Measurements from ENCODE around the gene GNA14. TPM values are rescaled to one million over a fixed set of nuclear protein-coding genes. Genes with fewer than 3 reads are reported as not detected.

The GNA14 gene
- total RNA-seq, 2 experiments from 2014 or later, result not detected

DNA sequence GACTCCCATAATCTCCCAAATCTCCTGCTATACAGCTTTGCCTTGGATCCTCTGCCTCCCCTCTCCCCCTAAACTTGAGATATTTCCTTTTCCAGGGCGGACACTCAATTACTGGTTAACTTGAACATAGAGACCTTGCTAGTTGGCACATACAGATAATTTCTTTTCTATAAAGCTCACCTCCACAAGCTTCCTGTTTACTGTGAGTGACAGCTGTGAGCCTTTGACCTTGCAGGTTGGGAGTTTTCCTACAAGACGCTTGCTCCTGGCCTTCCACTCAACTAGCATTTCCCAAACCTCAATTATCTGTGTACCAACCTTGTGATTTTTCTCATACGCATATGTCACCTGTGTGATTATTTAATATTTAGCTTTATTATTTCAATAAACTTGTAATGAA, 114.5 kb downstream of the GNA14 start:
- no peak for TF ChIP-seq EZH2phosphoT487 (IDR thresholded peaks at IDR 0.05; ENCODE audit: borderline replicate concordance, low read depth, low read length)
- TF ChIP-seq, protein P1, sequence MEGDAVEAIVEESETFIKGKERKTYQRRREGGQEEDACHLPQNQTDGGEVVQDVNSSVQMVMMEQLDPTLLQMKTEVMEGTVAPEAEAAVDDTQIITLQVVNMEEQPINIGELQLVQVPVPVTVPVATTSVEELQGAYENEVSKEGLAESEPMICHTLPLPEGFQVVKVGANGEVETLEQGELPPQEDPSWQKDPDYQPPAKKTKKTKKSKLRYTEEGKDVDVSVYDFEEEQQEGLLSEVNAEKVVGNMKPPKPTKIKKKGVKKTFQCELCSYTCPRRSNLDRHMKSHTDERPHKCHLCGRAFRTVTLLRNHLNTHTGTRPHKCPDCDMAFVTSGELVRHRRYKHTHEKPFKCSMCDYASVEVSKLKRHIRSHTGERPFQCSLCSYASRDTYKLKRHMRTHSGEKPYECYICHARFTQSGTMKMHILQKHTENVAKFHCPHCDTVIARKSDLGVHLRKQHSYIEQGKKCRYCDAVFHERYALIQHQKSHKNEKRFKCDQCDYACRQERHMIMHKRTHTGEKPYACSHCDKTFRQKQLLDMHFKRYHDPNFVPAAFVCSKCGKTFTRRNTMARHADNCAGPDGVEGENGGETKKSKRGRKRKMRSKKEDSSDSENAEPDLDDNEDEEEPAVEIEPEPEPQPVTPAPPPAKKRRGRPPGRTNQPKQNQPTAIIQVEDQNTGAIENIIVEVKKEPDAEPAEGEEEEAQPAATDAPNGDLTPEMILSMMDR (conservative IDR thresholded peaks at IDR 0.05; ENCODE audit: low read length), result no peak
- Histone ChIP-seq H3K36me3 (ENCODE audit: insufficient read depth, low read length) (no peaks in the 10 kb centered on the region), H2AFZ (ENCODE audit: low read length) (no peak overlapping the region), H3K79me2 (ENCODE audit: insufficient read depth, low read depth, low read length) (no peaks in the 10 kb centered on the region), H3K4me1 (ENCODE audit: insufficient read depth, low read length, poor library complexity, severe bottlenecking) (no peaks in the 10 kb centered on the region), H3K9me3 (ENCODE audit: low read length) (no peaks in the 10 kb centered on the region), H3K9me2 (ENCODE audit: insufficient read depth, low read length) (no peaks in the 10 kb centered on the region), H3K4me3 (ENCODE audit: low read depth, low read length, poor library complexity, severe bottlenecking) (no peak overlapping the region), H3K4me2 (ENCODE audit: low read length) (no peak overlapping the region), H4K20me1 (ENCODE audit: insufficient read depth, low read length) (no peaks in the 10 kb centered on the region), H3K27ac (ENCODE audit: low read depth, low read length, poor library complexity, severe bottlenecking) (no peak overlapping the region)
- intact Hi-C loops (cut with micrococcal nuclease; ENCODE audit: unreplicated experiment), result no loop called here
- no TSS peak for BruUV-seq (replicated peaks)
- ChIA-PET CTCF (ENCODE audit: unreplicated experiment) (no interaction called here), POLR2A (no interaction called here)
- no peak for DNase-seq (ENCODE audit: low spot score)

GRCh38 chr9:77532607-77533006, 115.5 kb downstream of the GNA14 start:
- no peak for DNase-seq (ENCODE audit: low spot score)
- CTCF ChIA-PET (ENCODE audit: unreplicated experiment), result no interaction called here
- H3K4me1 ChIP-seq (ENCODE audit: insufficient read depth, low read length, poor library complexity, severe bottlenecking), result no peaks in the 10 kb centered on the region
- H3K79me2 ChIP-seq (ENCODE audit: insufficient read depth, low read depth, low read length), result no peaks in the 10 kb centered on the region
- H3K9me2 ChIP-seq (ENCODE audit: insufficient read depth, low read length), result no peaks in the 10 kb centered on the region
- H3K27ac ChIP-seq (ENCODE audit: low read depth, low read length, poor library complexity, severe bottlenecking), result no peak overlapping the region
- no peaks in the 10 kb centered on the region for H3K9me3 ChIP-seq (ENCODE audit: low read length)
- no peak overlapping the region for H2AFZ ChIP-seq (ENCODE audit: low read length)
- POLR2A ChIA-PET, result no interaction called here
- intact Hi-C loops (cut with micrococcal nuclease; ENCODE audit: unreplicated experiment), result no loop called here
- no TSS peak for BruUV-seq (replicated peaks)
- H3K36me3 ChIP-seq (ENCODE audit: insufficient read depth, low read length), result no peaks in the 10 kb centered on the region
- no peak overlapping the region for H3K4me2 ChIP-seq (ENCODE audit: low read length)
- no peak for TF ChIP-seq EZH2phosphoT487 (IDR thresholded peaks at IDR 0.05; ENCODE audit: borderline replicate concordance, low read depth, low read length)
- TF ChIP-seq, protein P1 (conservative IDR thresholded peaks at IDR 0.05; ENCODE audit: low read length), result no peak
- no peak overlapping the region for H3K4me3 ChIP-seq (ENCODE audit: low read depth, low read length, poor library complexity, severe bottlenecking)
- H4K20me1 ChIP-seq (ENCODE audit: insufficient read depth, low read length), result no peaks in the 10 kb centered on the region

DNA sequence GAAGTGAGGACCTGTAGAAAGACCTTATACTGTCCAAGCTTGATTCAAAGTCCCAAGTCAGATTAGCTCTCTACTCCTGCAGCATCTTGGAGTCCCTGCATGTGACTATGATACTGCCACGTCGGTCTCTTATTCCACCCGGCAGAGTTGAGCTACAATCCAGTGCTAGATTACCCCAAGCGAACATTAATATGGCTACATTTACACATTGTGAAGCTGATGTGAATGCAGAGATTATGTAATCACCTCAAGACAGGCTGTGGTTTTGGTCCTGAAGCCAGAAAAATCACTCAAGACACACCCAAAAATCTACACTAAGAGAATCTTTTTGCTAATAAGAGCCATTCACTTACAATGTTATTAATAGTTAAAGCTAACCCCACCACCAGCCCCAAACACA, 116.7 kb downstream of the GNA14 start:
- Histone ChIP-seq H3K9me2 (ENCODE audit: insufficient read depth, low read length) (no peaks in the 10 kb centered on the region), H3K9me3 (ENCODE audit: low read length) (no peaks in the 10 kb centered on the region), H3K79me2 (ENCODE audit: insufficient read depth, low read depth, low read length) (no peaks in the 10 kb centered on the region), H2AFZ (ENCODE audit: low read length) (no peak overlapping the region), H3K4me2 (ENCODE audit: low read length) (no peak overlapping the region), H3K36me3 (ENCODE audit: insufficient read depth, low read length) (no peaks in the 10 kb centered on the region), H3K27ac (ENCODE audit: low read depth, low read length, poor library complexity, severe bottlenecking) (no peak overlapping the region), H3K4me3 (ENCODE audit: low read depth, low read length, poor library complexity, severe bottlenecking) (no peak overlapping the region), H4K20me1 (ENCODE audit: insufficient read depth, low read length) (no peaks in the 10 kb centered on the region), H3K4me1 (ENCODE audit: insufficient read depth, low read length, poor library complexity, severe bottlenecking) (no peaks in the 10 kb centered on the region)
- intact Hi-C loops (cut with micrococcal nuclease; ENCODE audit: unreplicated experiment), result no loop called here
- CTCF ChIA-PET (ENCODE audit: unreplicated experiment), result no interaction called here
- TF ChIP-seq, protein P1 (conservative IDR thresholded peaks at IDR 0.05; ENCODE audit: low read length), result no peak
- no peak for TF ChIP-seq EZH2phosphoT487 (IDR thresholded peaks at IDR 0.05; ENCODE audit: borderline replicate concordance, low read depth, low read length)
- BruUV-seq (replicated peaks), result no TSS peak
- no peak for DNase-seq (ENCODE audit: low spot score)
- POLR2A ChIA-PET, result interaction anchor here (0.5 to 0.6 kb wide), 2 partner anchors 14 to 572 kb away, joined by 3 to 5 read pairs; no protein-coding TSS in a partner anchor

Data from OCI-LY7 (cell line).